Activated B cell treated with CpG ODN at 0.5 μM for 24 hours (primary cell): ENCODE data around the gene MORN1. TPM values are rescaled to one million over a fixed set of nuclear protein-coding genes. Genes with fewer than 3 reads are reported as not detected.
A peak's percentile ranks its signal among the peaks of the same experiment; 100 is the strongest.

Experiments used
- ATAC-seq: fragments of 200-7000 bp; cut with Tn5 transposase; one replicate; pipeline ENCODE4 v1.10.0; 2021; ENCODE audit warnings: low read depth, mild to moderate bottlenecking, moderate library complexity
- CTCF ChIA-PET: fragments of 350-600 bp; sonication (Branson Sonifier 250); formaldehyde crosslinking; loops from one replicate; lab custom pipeline; 2021; ENCODE audit warnings: antibody characterized with exemption; lab: Charles Lee
- POLR2A ChIA-PET: fragments of 350-600 bp; sonication (Branson Sonifier 250); formaldehyde crosslinking; loops from one replicate; lab custom pipeline; 2021; ENCODE audit warnings: antibody characterized with exemption; lab: Charles Lee
- DNase-seq: peaks from one replicate; pipeline ENCODE4 v3.0.0; 2022
- H3K27ac Mint-ChIP-seq: one replicate; pipeline ENCODE4 v1.8.0; 2020; ENCODE audit warnings: mixed read lengths
- H3K27me3 Mint-ChIP-seq: one replicate; pipeline ENCODE4 v1.8.0; 2021; ENCODE audit warnings: mixed read lengths
- H3K36me3 Mint-ChIP-seq: one replicate; pipeline ENCODE4 v1.8.0; 2021; ENCODE audit warnings: low read depth, mixed read lengths
- H3K4me1 Mint-ChIP-seq: one replicate; pipeline ENCODE4 v1.8.0; 2021; ENCODE audit warnings: mixed read lengths
- H3K4me3 Mint-ChIP-seq: one replicate; pipeline ENCODE4 v1.8.0; 2020; ENCODE audit warnings: mild to moderate bottlenecking, mixed read lengths
- H3K9me3 Mint-ChIP-seq: one replicate; pipeline ENCODE4 v1.8.0; 2020; ENCODE audit warnings: mixed read lengths
- intact Hi-C: fragments of 100-400 bp; cut with micrococcal nuclease; formaldehyde crosslinking; loops from one replicate; pipeline ENCODE4 v1.15.1; 2024
- total RNA-seq: library from RNA; stranded (reverse); gene quantifications from 2 replicates; pipeline ENCODE4 v1.2.3, GENCODE V29; 2022
- TF ChIP-seq, protein P1 (sequence below): fragments of 200-600 bp; IDR thresholded peaks from one replicate; pipeline ENCODE4 v1.8.0; 2022; ENCODE audit warnings: antibody characterized with exemption, mild to moderate bottlenecking

Gene MORN1
- total RNA-seq, 1 donor from 2014 or later, result 17.8 TPM

DNA sequence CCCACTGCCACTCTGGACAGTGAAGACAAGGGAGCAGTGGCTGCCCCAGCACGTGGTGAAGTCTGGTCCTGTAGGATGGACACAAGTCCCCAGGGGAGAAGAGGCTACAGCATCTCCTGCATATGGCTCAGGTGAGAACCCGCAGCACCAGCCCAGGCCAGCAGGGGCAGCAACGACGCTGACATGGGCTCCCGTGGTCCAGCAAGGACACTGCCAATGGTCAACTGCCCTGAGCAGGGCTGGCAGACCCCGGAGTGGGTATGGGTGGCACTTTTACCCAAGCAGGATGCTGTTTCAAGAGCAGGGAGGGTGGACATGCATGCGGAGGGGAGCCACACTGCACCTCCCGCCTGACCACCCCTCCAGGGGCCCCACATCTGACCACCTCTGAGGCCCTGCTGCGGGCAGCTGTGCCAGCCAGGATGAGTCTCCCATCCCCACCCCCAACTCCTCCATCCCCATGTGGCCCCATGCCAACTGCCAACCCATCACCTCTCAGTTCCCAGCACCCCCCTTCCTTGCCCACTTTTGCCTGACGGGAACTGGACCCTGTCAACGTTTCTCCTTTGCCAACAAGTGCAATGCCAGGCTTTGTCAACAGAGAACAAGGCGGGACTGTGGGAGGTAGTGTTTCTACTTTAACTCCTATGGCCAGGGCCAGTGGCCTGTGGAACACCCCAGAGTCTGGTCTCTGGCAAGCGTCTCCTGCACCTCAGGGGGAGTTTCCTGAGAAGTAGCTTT is 8.6 kb downstream of the MORN1 start:
- intact Hi-C loops, result loop anchor here (5.0 kb wide), 1 partner anchor 335 kb away; no protein-coding TSS in a partner anchor
- no peak for ATAC-seq
- no peak for DNase-seq
- POLR2A ChIA-PET, result interaction anchor here (0.6 to 5.7 kb wide), 12 partner anchors 9 to 202 kb away, joined by 3 to 89 read pairs (median 6); partner anchors contain the start of genes FAAP20, MORN1 and RER1
- peaks cover 31% of the 10 kb centered on the region for H3K4me1 Mint-ChIP-seq
- H3K4me3 Mint-ChIP-seq, result no peak overlapping the region
- TF ChIP-seq, protein P1, sequence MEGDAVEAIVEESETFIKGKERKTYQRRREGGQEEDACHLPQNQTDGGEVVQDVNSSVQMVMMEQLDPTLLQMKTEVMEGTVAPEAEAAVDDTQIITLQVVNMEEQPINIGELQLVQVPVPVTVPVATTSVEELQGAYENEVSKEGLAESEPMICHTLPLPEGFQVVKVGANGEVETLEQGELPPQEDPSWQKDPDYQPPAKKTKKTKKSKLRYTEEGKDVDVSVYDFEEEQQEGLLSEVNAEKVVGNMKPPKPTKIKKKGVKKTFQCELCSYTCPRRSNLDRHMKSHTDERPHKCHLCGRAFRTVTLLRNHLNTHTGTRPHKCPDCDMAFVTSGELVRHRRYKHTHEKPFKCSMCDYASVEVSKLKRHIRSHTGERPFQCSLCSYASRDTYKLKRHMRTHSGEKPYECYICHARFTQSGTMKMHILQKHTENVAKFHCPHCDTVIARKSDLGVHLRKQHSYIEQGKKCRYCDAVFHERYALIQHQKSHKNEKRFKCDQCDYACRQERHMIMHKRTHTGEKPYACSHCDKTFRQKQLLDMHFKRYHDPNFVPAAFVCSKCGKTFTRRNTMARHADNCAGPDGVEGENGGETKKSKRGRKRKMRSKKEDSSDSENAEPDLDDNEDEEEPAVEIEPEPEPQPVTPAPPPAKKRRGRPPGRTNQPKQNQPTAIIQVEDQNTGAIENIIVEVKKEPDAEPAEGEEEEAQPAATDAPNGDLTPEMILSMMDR, result no peak
- no peak overlapping the region for H3K27ac Mint-ChIP-seq
- H3K9me3 Mint-ChIP-seq, result no peaks in the 10 kb centered on the region
- CTCF ChIA-PET, result interaction anchor here (0.6 to 7.2 kb wide), 10 partner anchors 9 to 338 kb away, joined by 3 to 185 read pairs (median 7); partner anchors contain the start of genes FAAP20, MORN1 and RER1
- peaks cover 2% of the 10 kb centered on the region for H3K36me3 Mint-ChIP-seq
- H3K27me3 Mint-ChIP-seq, result no peaks in the 10 kb centered on the region

DNA sequence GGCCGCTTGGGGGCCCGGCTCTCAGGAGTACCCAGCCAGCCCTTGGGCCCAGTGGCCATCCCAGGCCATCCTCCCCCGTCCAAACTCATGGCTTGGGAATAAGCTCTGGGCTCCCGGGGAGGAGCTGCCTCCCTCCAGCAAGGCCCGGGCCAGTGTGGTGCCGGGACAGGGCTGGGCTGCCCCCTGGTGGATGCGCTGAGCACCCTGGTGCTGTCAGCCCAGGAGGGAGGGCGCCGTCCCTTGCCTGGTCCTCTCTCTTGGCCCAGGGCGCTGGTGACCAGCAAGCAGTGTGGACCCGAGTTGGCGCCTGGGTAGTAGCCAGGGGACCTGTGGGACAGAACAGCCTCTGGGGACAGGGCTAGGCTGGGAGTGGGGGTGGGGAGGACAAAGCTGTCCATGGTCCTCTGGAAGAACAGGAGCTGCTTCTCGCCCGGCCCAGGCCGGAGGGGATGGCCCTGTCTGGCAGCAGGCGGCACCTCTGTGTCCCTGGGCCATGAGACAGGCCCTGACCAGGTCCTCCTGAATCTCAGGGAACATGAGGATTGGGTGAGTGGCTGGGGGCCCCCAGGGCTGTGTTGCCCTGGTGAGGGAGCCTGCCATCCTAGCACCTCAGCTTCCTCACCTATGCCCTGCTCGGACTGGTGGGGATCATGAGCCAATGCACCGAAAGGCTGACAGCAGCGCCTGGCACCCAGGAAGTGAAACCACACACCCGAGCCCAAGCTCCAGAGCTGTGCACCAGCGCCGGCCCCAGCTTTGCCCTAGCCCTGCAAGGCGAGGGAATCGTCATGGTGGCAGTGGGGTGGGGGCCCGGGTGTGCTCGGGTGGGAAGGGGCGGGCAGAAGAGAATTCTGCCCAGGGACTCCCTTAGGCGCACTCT is 9.4 kb downstream of the MORN1 start:
- POLR2A ChIA-PET, result interaction anchor here (0.6 to 5.7 kb wide), 14 partner anchors 9 to 564 kb away, joined by 3 to 89 read pairs (median 5); partner anchors contain the start of genes FAAP20, MORN1 and RER1
- H3K27me3 Mint-ChIP-seq, result no peaks in the 10 kb centered on the region

DNA sequence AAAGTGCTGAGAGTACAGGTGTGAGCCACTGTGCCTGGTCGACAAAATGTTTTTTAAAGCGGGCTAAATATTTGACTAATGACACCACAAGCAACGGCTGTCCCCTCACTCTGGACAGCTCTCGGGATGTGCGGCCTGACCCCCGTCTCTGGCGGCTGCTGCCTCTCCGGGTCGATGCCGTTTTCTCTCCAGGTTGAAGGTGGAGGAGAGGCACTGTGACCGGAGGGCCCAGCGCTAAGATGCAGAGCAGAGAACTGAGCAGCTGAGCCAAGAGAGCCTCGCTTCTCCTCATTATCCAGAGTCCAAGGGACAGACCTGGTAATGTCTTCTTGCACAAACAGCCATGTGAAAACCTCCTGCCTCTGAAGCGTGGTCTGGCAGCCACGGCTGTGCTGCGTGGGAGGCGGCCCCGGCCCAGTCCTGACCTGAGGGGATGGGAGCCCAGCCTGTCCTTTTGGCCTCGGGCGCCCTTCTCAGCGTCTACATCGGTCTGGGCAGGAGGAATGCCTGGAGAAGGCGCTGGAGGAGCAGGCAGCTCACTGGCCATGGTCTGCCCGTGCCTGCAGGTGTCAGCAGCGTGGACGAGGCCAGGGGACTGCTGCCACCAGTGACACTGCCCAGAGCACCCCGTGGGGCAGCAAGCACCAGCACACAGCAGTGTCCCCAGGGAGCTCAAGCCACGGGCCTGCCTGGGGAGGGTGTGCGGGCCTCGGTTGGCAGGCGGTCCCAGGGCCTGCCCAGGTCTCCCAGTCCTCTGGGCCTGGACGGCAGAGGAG is 10.3 kb downstream of the MORN1 start:
- H3K36me3 Mint-ChIP-seq, result peaks cover 2% of the 10 kb centered on the region
- no peaks in the 10 kb centered on the region for H3K27me3 Mint-ChIP-seq
- H3K4me3 Mint-ChIP-seq, result no peak overlapping the region
- ATAC-seq, result peak; percentile 7
- intact Hi-C loops, result loop anchor here (1.0 to 5.0 kb wide), 4 partner anchors 10 to 334 kb away; partner anchors contain the start of genes MORN1 and RER1
- CTCF ChIA-PET, result interaction anchor here (0.6 to 7.2 kb wide), 16 partner anchors 11 to 250 kb away, joined by 3 to 185 read pairs (median 5); partner anchors contain the start of genes FAAP20, MORN1 and RER1
- POLR2A ChIA-PET, result interaction anchor here (0.6 to 5.7 kb wide), 11 partner anchors 10 to 563 kb away, joined by 3 to 89 read pairs (median 6); partner anchors contain the start of genes FAAP20, MORN1 and RER1
- TF ChIP-seq, protein P1, result no peak
- no peak for DNase-seq
- H3K9me3 Mint-ChIP-seq, result no peaks in the 10 kb centered on the region
- H3K27ac Mint-ChIP-seq, result peak overlapping the region; percentile 50
- peaks cover 25% of the 10 kb centered on the region for H3K4me1 Mint-ChIP-seq

More for the DNA sequence above, 9.4 kb downstream of the MORN1 start:
- intact Hi-C loops, result loop anchor here (1.0 to 5.0 kb wide), 4 partner anchors 9 to 335 kb away; partner anchors contain the start of genes MORN1 and RER1
- no peak overlapping the region for H3K27ac Mint-ChIP-seq
- TF ChIP-seq, protein P1, result peak; percentile 31
- ATAC-seq, result peak; percentile 85
- DNase-seq, result peak; percentile 74
- peaks cover 2% of the 10 kb centered on the region for H3K36me3 Mint-ChIP-seq
- H3K4me1 Mint-ChIP-seq, result peaks cover 25% of the 10 kb centered on the region
- CTCF ChIA-PET, result interaction anchor here (0.6 to 7.2 kb wide), 18 partner anchors 10 to 337 kb away, joined by 3 to 185 read pairs (median 5); partner anchors contain the start of genes FAAP20, MORN1 and RER1
- no peaks in the 10 kb centered on the region for H3K9me3 Mint-ChIP-seq
- H3K4me3 Mint-ChIP-seq, result no peak overlapping the region

DNA sequence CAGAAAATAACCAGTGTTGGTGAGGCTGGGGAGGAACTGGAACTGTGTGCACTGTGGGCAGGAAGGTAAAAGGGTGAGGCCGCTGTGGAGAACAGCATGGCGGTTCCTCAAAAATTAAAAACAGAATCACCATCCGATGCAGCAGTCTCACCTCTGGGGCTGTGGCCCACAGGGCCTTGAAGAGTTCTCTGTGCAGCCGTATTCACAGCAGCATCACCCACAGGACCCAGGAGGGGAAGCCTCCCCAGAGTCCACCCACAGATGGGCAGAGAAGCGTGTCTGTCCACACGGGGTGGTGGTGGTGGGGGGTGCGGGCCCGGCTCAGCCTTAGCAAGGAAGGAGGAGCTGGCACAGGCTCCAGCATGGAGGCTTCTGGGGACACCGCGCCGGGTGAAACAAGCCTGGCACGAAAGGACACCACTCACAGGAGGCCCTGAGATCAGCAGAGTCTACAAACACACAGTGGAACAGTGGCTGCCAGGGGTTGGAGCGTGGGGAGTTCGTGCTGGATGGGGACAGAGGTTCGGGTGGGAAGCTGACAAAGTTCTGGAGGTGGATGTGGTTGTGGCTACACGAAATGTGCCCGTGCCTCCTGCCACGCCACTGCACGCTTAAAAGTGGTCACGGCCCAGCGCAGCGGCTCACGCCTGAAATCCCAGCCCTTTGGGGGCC is 11.5 kb downstream of the MORN1 start:
- Mint-ChIP-seq H3K4me1 (peaks cover 26% of the 10 kb centered on the region), H3K4me3 (peak overlapping the region; percentile 24), H3K36me3 (no peaks in the 10 kb centered on the region), H3K27ac (peak overlapping the region; percentile 75), H3K9me3 (no peaks in the 10 kb centered on the region), H3K27me3 (no peaks in the 10 kb centered on the region)
- intact Hi-C loops, result loop anchor here (5.0 kb wide), 1 partner anchor 333 kb away; no protein-coding TSS in a partner anchor
- TF ChIP-seq, protein P1, result no peak
- ATAC-seq (peak; percentile 33), DNase-seq (no peak)
- ChIA-PET CTCF (interaction anchor here (2.0 to 7.2 kb wide), 3 partner anchors 145 to 205 kb away, joined by 6 to 185 read pairs (median 11); partner anchors contain the start of gene FAAP20), POLR2A (interaction anchor here (0.8 to 5.7 kb wide), 5 partner anchors 12 to 205 kb away, joined by 3 to 89 read pairs (median 13); partner anchors contain the start of genes FAAP20, MORN1 and RER1)
